ENCODE measurements around the gene CPLANE2.
"Not testable (repeated sequence)": the region's sequence is repeated elsewhere in the genome, so short reads cannot be mapped to it uniquely, and the experiment has no call there.

Gene CPLANE2

GRCh38 chr1:16248603-16249516 is 11.9 kb upstream of the CPLANE2 start:
- no peak for DNase-seq

GRCh38 chr1:16248007-16248436 is 11.0 kb upstream of the CPLANE2 start:
- no peak for DNase-seq

GRCh38 chr1:16247441-16247840 is 10.5 kb upstream of the CPLANE2 start:
- DNase-seq: no peak

- DNase-seq: no peak
Observed at GRCh38 chr1:16246961-16247360, 10.0 kb upstream of the CPLANE2 start.

- not testable (repeated sequence) for DNase-seq
Observed at GRCh38 chr1:16246239-16246638, 9.3 kb upstream of the CPLANE2 start.

- DNase-seq: no peak
Observed at GRCh38 chr1:16245476-16246196, 8.7 kb upstream of the CPLANE2 start.

GRCh38 chr1:16244650-16245285 is 7.8 kb upstream of the CPLANE2 start:
- no peak for DNase-seq

GRCh38 chr1:16243936-16244649 is 7.1 kb upstream of the CPLANE2 start:
- peak; percentile 79 for DNase-seq

- DNase-seq: no peak
Observed at GRCh38 chr1:16243215-16243610, 6.2 kb upstream of the CPLANE2 start.

GRCh38 chr1:16242556-16243214 is 5.7 kb upstream of the CPLANE2 start:
- no peak for DNase-seq

GRCh38 chr1:16241221-16241708 is 4.3 kb upstream of the CPLANE2 start:
- DNase-seq: no peak

- DNase-seq: no peak
Observed at GRCh38 chr1:16239972-16240491, 3.0 kb upstream of the CPLANE2 start.

- DNase-seq: no peak
Observed at GRCh38 chr1:16237343-16237830, 404 bp upstream of the CPLANE2 start.

- DNase-seq: peak; percentile 42 to 43
Observed at GRCh38 chr1:16235944-16236510, 956 bp downstream of the CPLANE2 start.

GRCh38 chr1:16235347-16235746 is 1.6 kb downstream of the CPLANE2 start:
- no peak for DNase-seq

GRCh38 chr1:16233431-16233830 is 3.6 kb downstream of the CPLANE2 start:
- DNase-seq: no peak

GRCh38 chr1:16232316-16232710 is 4.7 kb downstream of the CPLANE2 start:
- DNase-seq: no peak

GRCh38 chr1:16231331-16232315 is 5.4 kb downstream of the CPLANE2 start:
- no peak for DNase-seq

- DNase-seq: no peak
Observed at GRCh38 chr1:16230744-16231143, 6.2 kb downstream of the CPLANE2 start.

All from stimulated activated CD4-positive, alpha-beta T cell treated with anti-CD3 and anti-CD28 coated beads, Interleukin-2, amount 100 ng/mL, for 24 hours (primary cell).